ENCODE measurements around the gene KLRD1.

The KLRD1 gene

DNA sequence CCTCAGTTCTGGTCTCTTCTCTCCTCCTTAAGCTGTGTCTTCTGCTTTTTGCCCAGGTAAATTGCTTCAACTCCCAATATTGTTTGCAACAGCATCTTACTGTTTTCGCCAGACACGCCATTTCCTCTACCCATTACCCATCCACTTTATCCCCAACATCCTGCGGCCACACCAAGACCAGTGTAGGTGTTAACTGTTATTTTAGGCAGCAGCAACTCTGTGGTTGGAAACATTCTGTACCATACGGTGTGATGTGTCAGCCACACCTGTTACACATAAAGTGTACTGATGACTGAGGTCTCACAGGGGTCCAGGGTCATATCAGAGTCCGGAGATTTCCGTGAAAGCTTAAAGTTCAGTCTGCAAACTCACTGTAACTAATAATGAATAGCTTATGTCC lies 21.8 kb upstream of the KLRD1 start:
- TF ChIP-seq YY1 (IDR thresholded peaks at IDR 0.05; ENCODE audit: low read depth) (no peak), TAF1 (IDR thresholded peaks at IDR 0.05; ENCODE audit: low read depth) (no peak), TCF12 (IDR thresholded peaks at IDR 0.05; ENCODE audit: low read depth) (no peak), CEBPB (IDR thresholded peaks at IDR 0.05) (no peak), TEAD4 (IDR thresholded peaks at IDR 0.05) (no peak), EGR1 (IDR thresholded peaks at IDR 0.05) (no peak), ZBTB7A (IDR thresholded peaks at IDR 0.05; ENCODE audit: low read depth) (no peak), CREB1 (IDR thresholded peaks at IDR 0.05; ENCODE audit: low read depth) (no peak), EP300 (IDR thresholded peaks at IDR 0.05; ENCODE audit: borderline replicate concordance) (no peak), NFIC (IDR thresholded peaks at IDR 0.05) (no peak), RAD21 (IDR thresholded peaks at IDR 0.05; ENCODE audit: low read depth) (no peak), FOXM1 (IDR thresholded peaks at IDR 0.05; ENCODE audit: borderline replicate concordance, low read depth) (no peak)
- TF ChIP-seq, protein P1, sequence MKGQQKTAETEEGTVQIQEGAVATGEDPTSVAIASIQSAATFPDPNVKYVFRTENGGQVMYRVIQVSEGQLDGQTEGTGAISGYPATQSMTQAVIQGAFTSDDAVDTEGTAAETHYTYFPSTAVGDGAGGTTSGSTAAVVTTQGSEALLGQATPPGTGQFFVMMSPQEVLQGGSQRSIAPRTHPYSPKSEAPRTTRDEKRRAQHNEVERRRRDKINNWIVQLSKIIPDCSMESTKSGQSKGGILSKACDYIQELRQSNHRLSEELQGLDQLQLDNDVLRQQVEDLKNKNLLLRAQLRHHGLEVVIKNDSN (IDR thresholded peaks at IDR 0.05): no peak
- TF ChIP-seq, protein P2, sequence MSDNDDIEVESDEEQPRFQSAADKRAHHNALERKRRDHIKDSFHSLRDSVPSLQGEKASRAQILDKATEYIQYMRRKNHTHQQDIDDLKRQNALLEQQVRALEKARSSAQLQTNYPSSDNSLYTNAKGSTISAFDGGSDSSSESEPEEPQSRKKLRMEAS (IDR thresholded peaks at IDR 0.05): no peak
- TF ChIP-seq, protein P3, sequence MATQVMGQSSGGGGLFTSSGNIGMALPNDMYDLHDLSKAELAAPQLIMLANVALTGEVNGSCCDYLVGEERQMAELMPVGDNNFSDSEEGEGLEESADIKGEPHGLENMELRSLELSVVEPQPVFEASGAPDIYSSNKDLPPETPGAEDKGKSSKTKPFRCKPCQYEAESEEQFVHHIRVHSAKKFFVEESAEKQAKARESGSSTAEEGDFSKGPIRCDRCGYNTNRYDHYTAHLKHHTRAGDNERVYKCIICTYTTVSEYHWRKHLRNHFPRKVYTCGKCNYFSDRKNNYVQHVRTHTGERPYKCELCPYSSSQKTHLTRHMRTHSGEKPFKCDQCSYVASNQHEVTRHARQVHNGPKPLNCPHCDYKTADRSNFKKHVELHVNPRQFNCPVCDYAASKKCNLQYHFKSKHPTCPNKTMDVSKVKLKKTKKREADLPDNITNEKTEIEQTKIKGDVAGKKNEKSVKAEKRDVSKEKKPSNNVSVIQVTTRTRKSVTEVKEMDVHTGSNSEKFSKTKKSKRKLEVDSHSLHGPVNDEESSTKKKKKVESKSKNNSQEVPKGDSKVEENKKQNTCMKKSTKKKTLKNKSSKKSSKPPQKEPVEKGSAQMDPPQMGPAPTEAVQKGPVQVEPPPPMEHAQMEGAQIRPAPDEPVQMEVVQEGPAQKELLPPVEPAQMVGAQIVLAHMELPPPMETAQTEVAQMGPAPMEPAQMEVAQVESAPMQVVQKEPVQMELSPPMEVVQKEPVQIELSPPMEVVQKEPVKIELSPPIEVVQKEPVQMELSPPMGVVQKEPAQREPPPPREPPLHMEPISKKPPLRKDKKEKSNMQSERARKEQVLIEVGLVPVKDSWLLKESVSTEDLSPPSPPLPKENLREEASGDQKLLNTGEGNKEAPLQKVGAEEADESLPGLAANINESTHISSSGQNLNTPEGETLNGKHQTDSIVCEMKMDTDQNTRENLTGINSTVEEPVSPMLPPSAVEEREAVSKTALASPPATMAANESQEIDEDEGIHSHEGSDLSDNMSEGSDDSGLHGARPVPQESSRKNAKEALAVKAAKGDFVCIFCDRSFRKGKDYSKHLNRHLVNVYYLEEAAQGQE (IDR thresholded peaks at IDR 0.05; ENCODE audit: low read depth): no peak

DNA sequence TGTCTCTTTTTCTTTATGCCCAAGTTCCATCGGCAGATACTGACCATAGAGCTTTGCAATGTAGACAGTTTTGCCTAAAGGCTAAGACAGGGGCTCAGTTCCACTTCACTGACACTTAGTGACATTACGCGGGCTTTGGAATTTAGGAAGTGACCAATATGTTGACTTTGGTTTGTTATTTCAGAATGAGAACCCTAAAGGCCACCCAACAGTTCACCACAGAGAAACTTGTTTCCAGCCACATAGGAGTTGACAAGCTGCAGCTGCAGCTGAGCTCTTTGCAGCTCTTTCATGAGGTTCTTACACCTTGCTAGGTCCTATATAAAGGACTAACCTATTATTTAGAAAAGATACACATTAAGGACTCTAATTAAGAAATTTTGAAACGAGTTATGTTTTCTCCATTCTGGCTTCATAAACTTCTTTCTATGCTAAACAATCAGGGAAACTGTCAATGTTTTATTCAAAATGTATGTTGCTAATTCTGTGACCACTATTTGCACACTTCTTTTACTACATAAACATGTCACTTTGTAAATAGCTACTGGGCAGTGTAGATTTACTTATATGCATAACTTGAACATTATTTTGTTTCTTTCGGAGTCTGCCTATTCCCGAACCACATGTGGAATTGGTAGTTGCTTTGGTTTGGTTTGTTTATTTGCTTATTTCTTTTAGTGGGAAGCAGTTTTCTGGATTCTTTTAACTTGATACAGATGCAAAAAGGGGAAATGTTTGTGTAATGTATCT lies 18.5 kb upstream of the KLRD1 start:
- TF ChIP-seq TAF1 (IDR thresholded peaks at IDR 0.05; ENCODE audit: low read depth) (no peak), FOXM1 (IDR thresholded peaks at IDR 0.05; ENCODE audit: borderline replicate concordance, low read depth) (no peak), NFIC (IDR thresholded peaks at IDR 0.05) (no peak), CEBPB (IDR thresholded peaks at IDR 0.05) (no peak), CREB1 (IDR thresholded peaks at IDR 0.05; ENCODE audit: low read depth) (no peak), TCF12 (IDR thresholded peaks at IDR 0.05; ENCODE audit: low read depth) (no peak), TEAD4 (IDR thresholded peaks at IDR 0.05) (no peak), ZBTB7A (IDR thresholded peaks at IDR 0.05; ENCODE audit: low read depth) (no peak), RAD21 (IDR thresholded peaks at IDR 0.05; ENCODE audit: low read depth) (no peak), EGR1 (IDR thresholded peaks at IDR 0.05) (no peak), YY1 (IDR thresholded peaks at IDR 0.05; ENCODE audit: low read depth) (no peak)

DNA sequence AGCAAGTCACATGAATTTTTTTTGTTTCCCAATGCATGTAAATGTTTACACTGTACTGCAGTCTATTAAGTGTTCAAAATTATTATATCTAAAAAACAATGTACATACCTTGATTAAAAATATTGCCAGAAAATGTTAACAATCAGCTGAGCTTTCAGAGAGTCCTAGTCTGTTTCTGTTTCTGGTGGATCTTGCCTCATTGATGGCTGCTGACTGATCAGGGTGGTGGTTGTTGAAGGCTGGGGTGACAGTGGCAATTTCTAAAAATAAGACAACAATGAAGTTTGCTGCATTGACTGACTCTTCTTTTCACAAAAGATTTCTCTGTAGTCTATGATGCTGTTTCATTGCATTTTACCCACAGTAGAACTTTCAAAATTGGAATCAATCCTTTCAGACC lies 16.6 kb upstream of the KLRD1 start:
- no peak for TF ChIP-seq FOXM1 (IDR thresholded peaks at IDR 0.05; ENCODE audit: borderline replicate concordance, low read depth)
- TF ChIP-seq TAF1 (IDR thresholded peaks at IDR 0.05; ENCODE audit: low read depth): no peak
- TF ChIP-seq EP300 (IDR thresholded peaks at IDR 0.05; ENCODE audit: borderline replicate concordance): no peak
- TF ChIP-seq ZBTB7A (IDR thresholded peaks at IDR 0.05; ENCODE audit: low read depth): no peak
- no peak for TF ChIP-seq YY1 (IDR thresholded peaks at IDR 0.05; ENCODE audit: low read depth)
- TF ChIP-seq, protein P1 (IDR thresholded peaks at IDR 0.05): no peak
- TF ChIP-seq CREB1 (IDR thresholded peaks at IDR 0.05; ENCODE audit: low read depth): no peak
- TF ChIP-seq NFIC (IDR thresholded peaks at IDR 0.05): no peak
- no peak for TF ChIP-seq TCF12 (IDR thresholded peaks at IDR 0.05; ENCODE audit: low read depth)
- TF ChIP-seq CEBPB (IDR thresholded peaks at IDR 0.05): no peak
- no peak for TF ChIP-seq RAD21 (IDR thresholded peaks at IDR 0.05; ENCODE audit: low read depth)
- TF ChIP-seq, protein P2 (IDR thresholded peaks at IDR 0.05): no peak
- no peak for TF ChIP-seq EGR1 (IDR thresholded peaks at IDR 0.05)
- TF ChIP-seq, protein P3 (IDR thresholded peaks at IDR 0.05; ENCODE audit: low read depth): no peak
- TF ChIP-seq TEAD4 (IDR thresholded peaks at IDR 0.05): no peak

DNA sequence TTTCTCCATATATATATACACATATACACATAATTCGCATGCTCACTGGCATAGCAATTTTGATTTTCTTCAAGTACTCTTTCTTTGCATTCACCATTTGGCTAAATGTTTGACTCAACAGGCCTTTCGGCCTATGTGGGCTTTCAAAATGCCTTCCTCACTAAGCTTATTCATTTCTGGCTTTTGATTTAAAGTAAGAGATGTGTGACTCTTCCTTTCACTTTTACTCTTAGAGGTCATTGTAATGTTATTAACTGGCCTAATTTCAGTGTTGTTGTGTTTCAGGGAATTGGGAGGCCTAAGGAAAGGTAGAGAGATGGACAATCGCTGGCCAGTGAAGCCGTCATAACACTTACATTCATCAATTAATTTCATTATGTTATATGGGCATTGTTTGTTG lies 14.5 kb upstream of the KLRD1 start:
- no peak for TF ChIP-seq EGR1 (IDR thresholded peaks at IDR 0.05)
- TF ChIP-seq, protein P1 (IDR thresholded peaks at IDR 0.05): no peak
- no peak for TF ChIP-seq TAF1 (IDR thresholded peaks at IDR 0.05; ENCODE audit: low read depth)
- TF ChIP-seq, protein P2 (IDR thresholded peaks at IDR 0.05): no peak
- TF ChIP-seq EP300 (IDR thresholded peaks at IDR 0.05; ENCODE audit: borderline replicate concordance): no peak
- TF ChIP-seq TEAD4 (IDR thresholded peaks at IDR 0.05): no peak
- TF ChIP-seq, protein P3 (IDR thresholded peaks at IDR 0.05; ENCODE audit: low read depth): no peak
- no peak for TF ChIP-seq NFIC (IDR thresholded peaks at IDR 0.05)
- TF ChIP-seq CEBPB (IDR thresholded peaks at IDR 0.05): no peak
- no peak for TF ChIP-seq YY1 (IDR thresholded peaks at IDR 0.05; ENCODE audit: low read depth)
- TF ChIP-seq TCF12 (IDR thresholded peaks at IDR 0.05; ENCODE audit: low read depth): no peak
- TF ChIP-seq ZBTB7A (IDR thresholded peaks at IDR 0.05; ENCODE audit: low read depth): no peak
- TF ChIP-seq RAD21 (IDR thresholded peaks at IDR 0.05; ENCODE audit: low read depth): no peak
- TF ChIP-seq FOXM1 (IDR thresholded peaks at IDR 0.05; ENCODE audit: borderline replicate concordance, low read depth): no peak
- TF ChIP-seq CREB1 (IDR thresholded peaks at IDR 0.05; ENCODE audit: low read depth): no peak

Data from Ishikawa (cell line).